Esophagus squamous epithelium (tissue), 4 donors: ENCODE data around the gene AVPR1B.

Experiments
- POLR2A ChIP-seq, 4 donors: fragments of 450-650 bp; IDR thresholded peaks; one replicate each; pipeline ENCODE4 v1.6.1; 2017; ENCODE audit warnings: antibody characterized with exemption in 4 of 4, mild to moderate bottlenecking in 4 of 4, moderate library complexity in 3 of 4
- TF ChIP-seq, protein P1 (sequence below), 6 experiments: fragments of 450-650 bp in 4 of 6; fragments of 200-600 bp in 2 of 6; sonication (generic) in 2 of 6; IDR thresholded peaks; one replicate each; pipeline ENCODE4 v1.5.1; 2016 to 2019; ENCODE audit warnings: antibody characterized with exemption in 6 of 6, mild to moderate bottlenecking in 4 of 6, moderate library complexity in 4 of 6

DNA sequence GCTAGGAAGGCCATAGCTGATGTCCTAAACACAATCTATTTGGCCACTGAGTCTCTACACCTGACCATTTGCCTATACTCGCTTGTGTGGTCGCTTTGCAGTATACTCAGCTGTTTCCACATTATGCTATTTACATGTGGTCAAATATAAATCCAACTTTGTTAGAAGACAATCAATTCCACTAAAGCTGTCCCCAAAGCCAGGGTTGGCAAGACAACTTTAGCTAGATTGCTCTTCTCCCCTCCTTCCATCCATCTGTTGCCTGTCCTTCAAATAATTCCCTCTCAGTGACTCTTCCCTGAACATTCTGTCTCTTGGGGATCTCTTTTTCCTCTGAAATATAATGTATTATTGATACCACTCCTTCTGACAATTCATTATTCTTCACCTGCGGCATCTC lies 30.1 kb downstream of the AVPR1B start:
- TF ChIP-seq, protein P1, sequence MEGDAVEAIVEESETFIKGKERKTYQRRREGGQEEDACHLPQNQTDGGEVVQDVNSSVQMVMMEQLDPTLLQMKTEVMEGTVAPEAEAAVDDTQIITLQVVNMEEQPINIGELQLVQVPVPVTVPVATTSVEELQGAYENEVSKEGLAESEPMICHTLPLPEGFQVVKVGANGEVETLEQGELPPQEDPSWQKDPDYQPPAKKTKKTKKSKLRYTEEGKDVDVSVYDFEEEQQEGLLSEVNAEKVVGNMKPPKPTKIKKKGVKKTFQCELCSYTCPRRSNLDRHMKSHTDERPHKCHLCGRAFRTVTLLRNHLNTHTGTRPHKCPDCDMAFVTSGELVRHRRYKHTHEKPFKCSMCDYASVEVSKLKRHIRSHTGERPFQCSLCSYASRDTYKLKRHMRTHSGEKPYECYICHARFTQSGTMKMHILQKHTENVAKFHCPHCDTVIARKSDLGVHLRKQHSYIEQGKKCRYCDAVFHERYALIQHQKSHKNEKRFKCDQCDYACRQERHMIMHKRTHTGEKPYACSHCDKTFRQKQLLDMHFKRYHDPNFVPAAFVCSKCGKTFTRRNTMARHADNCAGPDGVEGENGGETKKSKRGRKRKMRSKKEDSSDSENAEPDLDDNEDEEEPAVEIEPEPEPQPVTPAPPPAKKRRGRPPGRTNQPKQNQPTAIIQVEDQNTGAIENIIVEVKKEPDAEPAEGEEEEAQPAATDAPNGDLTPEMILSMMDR (IDR thresholded peaks at IDR 0.05) = no peak
- TF ChIP-seq POLR2A (IDR thresholded peaks at IDR 0.05) = no peak
